ENCODE data around the gene BRINP1. TPM values are rescaled to one million over a fixed set of nuclear protein-coding genes. Genes with fewer than 3 reads are reported as not detected.

Gene BRINP1
- under 0.01 TPM in 2 replicates for total RNA-seq

GRCh38 chr9:119368681-119369581 lies at the start of gene BRINP1:
Gene BRINP1, minus strand, starts transcription at chr9:119369435. Its CDS starts 56,080 bp downstream, at chr9:119313355.

Data from smooth muscle cell of trachea (primary cell).